ENCODE measurements around the gene WDR36.
"Not testable (repeated sequence)": the region's sequence is repeated elsewhere in the genome, so short reads cannot be mapped to it uniquely, and the experiment has no call there.

GRCh38 chr5:111141471-111141870 lies 49.3 kb downstream of the WDR36 start:
- TF ChIP-seq CTCF, POLR2A (IDR thresholded peaks at IDR 0.05): not testable (repeated sequence)

All from adrenal gland (tissue), 5 donors.